DMS79 (cell line): ENCODE data around the gene DEFB114.

Experiments
- DNase-seq: peaks from one replicate; lab custom pipeline; 2025; lab: John Stamatoyannopoulos, UW

Gene DEFB114

GRCh38 chr6:49935387-49935786 is 28.6 kb downstream of the DEFB114 start:
- DNase-seq, result no peak

GRCh38 chr6:49934770-49935169 is 29.2 kb downstream of the DEFB114 start:
- no peak for DNase-seq

- DNase-seq, result no peak
These were observed 30.4 kb downstream of the DEFB114 start for GRCh38 chr6:49933526-49933925.

- DNase-seq, result no peak
These were observed 34.6 kb downstream of the DEFB114 start for GRCh38 chr6:49929340-49929739.

- no peak for DNase-seq
These were observed 40.1 kb downstream of the DEFB114 start for GRCh38 chr6:49923826-49924225.

GRCh38 chr6:49919935-49920644 is 43.9 kb downstream of the DEFB114 start:
- DNase-seq, result no peak

GRCh38 chr6:49919261-49919660 is 44.7 kb downstream of the DEFB114 start:
- no peak for DNase-seq

GRCh38 chr6:49918787-49919186 is 45.2 kb downstream of the DEFB114 start:
- DNase-seq, result no peak

- no peak for DNase-seq
These were observed 48.9 kb downstream of the DEFB114 start for GRCh38 chr6:49915035-49915434.

GRCh38 chr6:49913636-49914375 is 50.2 kb downstream of the DEFB114 start:
- DNase-seq, result peak; percentile 35

- no peak for DNase-seq
These were observed 51.8 kb downstream of the DEFB114 start for GRCh38 chr6:49912196-49912595.

- DNase-seq, result no peak
These were observed 52.7 kb downstream of the DEFB114 start for GRCh38 chr6:49911252-49911651.
